ENCODE results near the gene SLC16A13. TPM values are rescaled to one million over a fixed set of nuclear protein-coding genes. Genes with fewer than 3 reads are reported as not detected.

SLC16A13 gene
- total and polyA plus RNA-seq, 2 donors (not counting 1 experiment from before 2014, with no cell fraction given): 7.4 to 21.9 TPM

GRCh38 chr17:7016418-7016817 lies 19.4 kb upstream of the SLC16A13 start:
- DNase-seq: peak; percentile 17

More at GRCh38 chr17:7016418-7016817, 19.4 kb upstream of the SLC16A13 start:
- peak overlapping the region; percentile 86 for H3K4me2 ChIP-seq (replicated peaks; ENCODE audit: low read depth, low read length, poor library complexity, severe bottlenecking)
- peak overlapping the region; percentile 97 for H3K4me3 Mint-ChIP-seq
- H3K36me3 ChIP-seq (replicated peaks in 1 of 2; ENCODE audit: control extremely low read depth in 1 of 2, control insufficient read depth in 1 of 2, extremely low read depth in 1 of 2, insufficient read depth in 2 of 2, low read length in 1 of 2): peaks cover 0 to 20% of the 10 kb centered on the region in 2 experiments
- peaks cover 0 to 3% (median 0%) of the 10 kb centered on the region in 3 donors for H3K9me3 ChIP-seq (ENCODE audit: control extremely low read depth in 1 of 3, control insufficient read depth in 2 of 3, insufficient read depth in 1 of 3, low read length in 2 of 3)
- no peaks in the 10 kb centered on the region for H3K27me3 ChIP-seq (replicated peaks in 1 of 4; ENCODE audit: control extremely low read depth in 1 of 4, control insufficient read depth in 3 of 4, insufficient read depth in 4 of 4, low read length in 3 of 4)
- CTCF ChIA-PET: interaction anchor here (0.6 to 1.9 kb wide), 5 partner anchors 12 to 251 kb away, joined by 3 to 5 read pairs (median 4); partner anchors contain the start of gene SLC16A13
- H4K20me1 ChIP-seq (ENCODE audit: control insufficient read depth, insufficient read depth, low read length, poor library complexity, severe bottlenecking): no peaks in the 10 kb centered on the region
- no peaks in the 10 kb centered on the region for H3K27me3 Mint-ChIP-seq
- H3K27ac Mint-ChIP-seq: peak overlapping the region; percentile 96
- no peak for ATAC-seq (ENCODE audit: low read depth)
- no peak overlapping the region for H3K27ac ChIP-seq (ENCODE audit: low read length in 2 of 2)
- POLR2A ChIA-PET: interaction anchor here (1.1 kb wide), 2 partner anchors 8 to 9 kb away, joined by 3 to 6 read pairs; no protein-coding TSS in a partner anchor
- H3K9ac ChIP-seq (ENCODE audit: low read length): no peak overlapping the region
- peaks cover 35% of the 10 kb centered on the region for H3K79me2 ChIP-seq (ENCODE audit: control insufficient read depth, insufficient read depth, low read length)
- no peaks in the 10 kb centered on the region for H3K9me3 Mint-ChIP-seq (ENCODE audit: insufficient read depth)
- TF ChIP-seq CTCF (IDR thresholded peaks at IDR 0.05): no peak
- no peak for TF ChIP-seq EZH2 (IDR thresholded peaks at IDR 0.05; ENCODE audit: borderline replicate concordance, insufficient read depth, low read depth, low read length, poor library complexity, severe bottlenecking)
- peaks cover 42% of the 10 kb centered on the region for H3K4me1 Mint-ChIP-seq
- intact Hi-C loops (cut with micrococcal nuclease): loop anchor here (10.0 kb wide), 2 partner anchors 558 to 818 kb away; partner anchors contain the start of genes CD68 and KDM6B
- H3K4me1 ChIP-seq (ENCODE audit: control insufficient read depth in 2 of 2, insufficient read depth in 2 of 2, low read length in 2 of 2): peaks cover 24 to 43% of the 10 kb centered on the region in 2 donors
- WGBS (ENCODE audit: insufficient coverage): 93% methylated on average over 2 of the region's 3 CpGs
- no peak overlapping the region for H3K4me3 ChIP-seq (ENCODE audit: control extremely low read depth in 1 of 5, extremely low read depth in 1 of 5, insufficient read depth in 1 of 5, low read depth in 2 of 5, low read length in 4 of 5)
- no peak overlapping the region for H2AFZ ChIP-seq (ENCODE audit: insufficient read depth, low read depth, low read length, poor library complexity, severe bottlenecking)

Measured in B cell (primary cell).